ENCODE measurements around the gene CELSR1.

Gene CELSR1

DNA sequence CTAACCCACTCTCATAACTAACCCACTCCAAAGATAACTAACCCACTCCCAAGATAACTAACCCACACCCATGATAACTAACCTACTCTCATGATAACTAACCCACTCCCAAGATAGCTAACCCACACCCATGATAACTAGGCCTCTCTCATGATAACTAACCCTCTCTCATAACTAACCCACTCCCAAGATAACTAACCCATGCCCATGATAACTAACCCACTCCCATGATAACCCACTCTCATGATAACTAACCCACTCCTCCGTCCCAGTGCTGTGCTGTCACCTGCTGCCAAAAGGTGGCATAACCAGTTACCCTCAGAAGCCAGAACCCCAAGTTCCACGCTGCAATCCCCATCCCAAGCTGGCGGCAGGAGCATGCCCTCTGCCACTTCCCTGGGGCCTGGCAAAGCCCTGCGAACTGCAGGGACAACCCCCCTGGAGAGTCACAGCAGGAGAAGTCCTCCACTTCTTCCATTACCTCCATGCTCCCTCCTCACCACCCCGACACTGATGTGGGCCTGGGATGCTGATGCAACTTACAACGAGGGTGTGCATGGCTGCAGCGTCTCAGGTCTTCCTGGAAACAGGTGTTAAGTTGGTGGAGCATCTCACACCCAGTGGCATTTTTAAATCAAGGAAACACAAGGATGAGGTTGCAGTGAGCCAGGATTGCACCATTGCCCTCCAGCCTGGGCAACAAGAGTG, 30.8 kb upstream of the CELSR1 start:
- Mint-ChIP-seq H3K4me1 (ENCODE audit: low read depth) (peaks cover 7% of the 10 kb centered on the region), H3K27ac (peak overlapping the region; percentile 50), H3K36me3 (ENCODE audit: low read depth) (no peaks in the 10 kb centered on the region), H3K27me3 (no peaks in the 10 kb centered on the region), H3K4me3 (no peak overlapping the region), H3K9me3 (peaks cover 15% of the 10 kb centered on the region)

DNA sequence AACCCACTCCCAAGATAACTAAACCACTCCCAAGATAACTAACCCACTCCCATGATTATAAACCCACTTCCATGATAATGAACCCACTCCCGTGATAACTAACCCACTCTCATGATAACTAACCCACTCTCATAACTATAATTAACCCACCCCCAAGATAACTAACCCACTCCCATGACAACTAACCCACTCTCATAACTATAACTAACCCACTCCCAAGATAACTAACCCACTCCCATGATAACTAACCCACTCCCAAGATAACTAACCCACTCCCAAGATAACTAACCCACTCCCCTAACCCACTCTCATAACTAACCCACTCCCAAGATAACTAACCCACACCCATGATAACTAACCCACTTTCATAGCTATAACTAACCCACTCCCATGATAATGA, 30.1 kb upstream of the CELSR1 start:
- no peaks in the 10 kb centered on the region for H3K27me3 Mint-ChIP-seq
- H3K4me3 Mint-ChIP-seq, result no peak overlapping the region

DNA sequence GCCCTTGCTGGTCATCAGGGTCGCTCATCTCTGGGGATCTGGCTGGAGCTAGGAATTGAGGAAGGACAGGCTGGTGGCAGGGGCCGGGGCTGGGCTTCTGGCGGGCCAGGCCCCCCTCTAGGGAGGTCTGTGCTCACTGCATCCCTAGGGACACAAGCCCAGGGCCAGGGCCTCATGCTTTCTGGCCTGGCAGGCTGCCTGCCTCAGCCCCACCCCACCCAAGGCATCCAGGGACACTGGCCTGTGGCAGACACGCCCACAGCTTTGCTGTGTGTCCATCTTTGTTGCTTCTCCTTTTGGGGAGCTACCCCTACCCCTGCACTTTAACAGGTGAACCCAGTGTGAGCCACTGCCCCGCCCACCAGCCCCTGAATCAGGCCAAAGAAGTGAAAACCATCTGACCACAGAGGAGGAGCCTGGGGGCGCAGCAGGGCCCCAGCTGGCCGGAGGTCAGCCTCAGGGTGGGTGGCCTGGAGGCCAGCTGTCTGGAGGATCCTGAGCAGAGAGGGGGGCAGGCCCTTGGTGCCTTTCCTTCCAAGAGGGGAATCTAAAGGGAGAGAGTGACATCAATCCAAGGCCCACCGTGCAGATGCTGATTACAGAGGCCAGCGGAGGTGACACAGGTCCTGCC, 26.8 kb upstream of the CELSR1 start:
- peaks cover 13% of the 10 kb centered on the region for H3K4me1 Mint-ChIP-seq (ENCODE audit: low read depth)
- peak overlapping the region; percentile 58 for H3K27ac Mint-ChIP-seq
- no peak overlapping the region for H3K4me3 Mint-ChIP-seq
- H3K36me3 Mint-ChIP-seq (ENCODE audit: low read depth), result no peaks in the 10 kb centered on the region
- H3K9me3 Mint-ChIP-seq, result no peaks in the 10 kb centered on the region
- H3K27me3 Mint-ChIP-seq, result no peaks in the 10 kb centered on the region

More for the DNA sequence above, 30.1 kb upstream of the CELSR1 start:
- H3K9me3 Mint-ChIP-seq, result peaks cover 15% of the 10 kb centered on the region
- H3K27ac Mint-ChIP-seq, result no peak overlapping the region
- no peaks in the 10 kb centered on the region for H3K36me3 Mint-ChIP-seq (ENCODE audit: low read depth)
- H3K4me1 Mint-ChIP-seq (ENCODE audit: low read depth), result peaks cover 9% of the 10 kb centered on the region

DNA sequence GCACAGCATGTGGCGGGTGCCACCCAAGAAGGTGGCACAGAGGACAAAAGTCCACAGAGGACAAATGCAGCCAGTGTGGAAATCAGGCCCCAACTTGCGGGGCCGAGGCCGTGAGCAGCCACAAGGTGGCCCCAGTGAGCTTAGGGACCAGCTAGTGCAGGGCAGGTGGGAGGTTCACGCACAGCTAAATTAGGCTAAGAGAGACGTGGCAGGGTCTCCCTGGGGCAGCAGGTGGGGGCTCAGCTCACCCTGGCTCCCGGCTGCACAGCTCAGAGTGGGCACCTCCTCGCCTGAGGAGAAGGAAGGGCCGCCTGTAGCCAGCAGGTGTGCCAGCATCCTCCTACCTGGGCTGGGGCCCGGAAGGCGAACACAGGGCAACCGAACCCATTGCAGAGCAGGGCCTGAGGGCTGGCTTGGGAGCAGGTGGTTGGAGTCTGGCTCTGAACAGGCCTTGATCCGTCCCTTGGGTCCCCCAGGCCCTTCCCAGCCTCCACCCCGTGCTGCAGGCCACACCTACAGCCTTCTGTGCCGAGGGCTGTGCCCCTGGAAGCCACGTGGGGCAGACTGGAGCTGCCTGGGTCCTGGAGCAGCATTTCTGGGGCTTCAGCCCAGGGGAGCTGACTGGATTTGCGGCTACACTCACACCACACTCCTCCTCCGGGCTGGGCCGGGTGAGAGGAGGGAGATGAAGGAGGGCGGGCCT, 26.1 kb upstream of the CELSR1 start:
- Mint-ChIP-seq H3K27ac (peak overlapping the region; percentile 58), H3K4me1 (ENCODE audit: low read depth) (peaks cover 13% of the 10 kb centered on the region), H3K4me3 (no peak overlapping the region)

GRCh38 chr22:46561435-46561905, 24.1 kb upstream of the CELSR1 start:
- peak overlapping the region; percentile 13 for H3K4me3 Mint-ChIP-seq
- no peaks in the 10 kb centered on the region for H3K27me3 Mint-ChIP-seq
- H3K9me3 Mint-ChIP-seq, result peaks cover 4% of the 10 kb centered on the region
- H3K27ac Mint-ChIP-seq, result no peak overlapping the region
- peaks cover 13% of the 10 kb centered on the region for H3K4me1 Mint-ChIP-seq (ENCODE audit: low read depth)
- H3K36me3 Mint-ChIP-seq (ENCODE audit: low read depth), result no peaks in the 10 kb centered on the region

More for the DNA sequence above, 26.1 kb upstream of the CELSR1 start:
- Mint-ChIP-seq H3K9me3 (no peaks in the 10 kb centered on the region), H3K36me3 (ENCODE audit: low read depth) (no peaks in the 10 kb centered on the region), H3K27me3 (no peaks in the 10 kb centered on the region)

GRCh38 chr22:46560696-46561295, 23.4 kb upstream of the CELSR1 start:
- no peak overlapping the region for H3K4me3 Mint-ChIP-seq
- no peaks in the 10 kb centered on the region for H3K36me3 Mint-ChIP-seq (ENCODE audit: low read depth)
- H3K9me3 Mint-ChIP-seq, result peaks cover 4% of the 10 kb centered on the region
- no peak overlapping the region for H3K27ac Mint-ChIP-seq
- no peaks in the 10 kb centered on the region for H3K27me3 Mint-ChIP-seq
- peaks cover 13% of the 10 kb centered on the region for H3K4me1 Mint-ChIP-seq (ENCODE audit: low read depth)

- H3K4me1 Mint-ChIP-seq (ENCODE audit: low read depth), result peaks cover 4% of the 10 kb centered on the region
- no peak overlapping the region for H3K27ac Mint-ChIP-seq
- no peak overlapping the region for H3K4me3 Mint-ChIP-seq
- peaks cover 8% of the 10 kb centered on the region for H3K9me3 Mint-ChIP-seq
- H3K27me3 Mint-ChIP-seq, result peaks cover 4% of the 10 kb centered on the region
- no peaks in the 10 kb centered on the region for H3K36me3 Mint-ChIP-seq (ENCODE audit: low read depth)
These were observed 20.5 kb upstream of the CELSR1 start for GRCh38 chr22:46557736-46558480.

- Mint-ChIP-seq H3K27ac (no peak overlapping the region), H3K4me3 (no peak overlapping the region), H3K4me1 (ENCODE audit: low read depth) (peaks cover 4% of the 10 kb centered on the region), H3K9me3 (peaks cover 11% of the 10 kb centered on the region), H3K27me3 (peaks cover 6% of the 10 kb centered on the region), H3K36me3 (ENCODE audit: low read depth) (no peaks in the 10 kb centered on the region)
These were observed 19.4 kb upstream of the CELSR1 start for GRCh38 chr22:46556775-46557174.

- Mint-ChIP-seq H3K4me3 (no peak overlapping the region), H3K36me3 (ENCODE audit: low read depth) (no peaks in the 10 kb centered on the region), H3K27ac (no peak overlapping the region), H3K27me3 (peaks cover 14% of the 10 kb centered on the region), H3K9me3 (peaks cover 11% of the 10 kb centered on the region), H3K4me1 (ENCODE audit: low read depth) (no peaks in the 10 kb centered on the region)
These were observed 15.8 kb upstream of the CELSR1 start for GRCh38 chr22:46553189-46553588.

GRCh38 chr22:46551996-46552395, 14.6 kb upstream of the CELSR1 start:
- Mint-ChIP-seq H3K9me3 (peaks cover 11% of the 10 kb centered on the region), H3K27ac (no peak overlapping the region), H3K27me3 (peaks cover 14% of the 10 kb centered on the region), H3K36me3 (ENCODE audit: low read depth) (no peaks in the 10 kb centered on the region), H3K4me1 (ENCODE audit: low read depth) (no peaks in the 10 kb centered on the region), H3K4me3 (no peak overlapping the region)

GRCh38 chr22:46551321-46551720, 13.9 kb upstream of the CELSR1 start:
- no peaks in the 10 kb centered on the region for H3K4me1 Mint-ChIP-seq (ENCODE audit: low read depth)

DNA sequence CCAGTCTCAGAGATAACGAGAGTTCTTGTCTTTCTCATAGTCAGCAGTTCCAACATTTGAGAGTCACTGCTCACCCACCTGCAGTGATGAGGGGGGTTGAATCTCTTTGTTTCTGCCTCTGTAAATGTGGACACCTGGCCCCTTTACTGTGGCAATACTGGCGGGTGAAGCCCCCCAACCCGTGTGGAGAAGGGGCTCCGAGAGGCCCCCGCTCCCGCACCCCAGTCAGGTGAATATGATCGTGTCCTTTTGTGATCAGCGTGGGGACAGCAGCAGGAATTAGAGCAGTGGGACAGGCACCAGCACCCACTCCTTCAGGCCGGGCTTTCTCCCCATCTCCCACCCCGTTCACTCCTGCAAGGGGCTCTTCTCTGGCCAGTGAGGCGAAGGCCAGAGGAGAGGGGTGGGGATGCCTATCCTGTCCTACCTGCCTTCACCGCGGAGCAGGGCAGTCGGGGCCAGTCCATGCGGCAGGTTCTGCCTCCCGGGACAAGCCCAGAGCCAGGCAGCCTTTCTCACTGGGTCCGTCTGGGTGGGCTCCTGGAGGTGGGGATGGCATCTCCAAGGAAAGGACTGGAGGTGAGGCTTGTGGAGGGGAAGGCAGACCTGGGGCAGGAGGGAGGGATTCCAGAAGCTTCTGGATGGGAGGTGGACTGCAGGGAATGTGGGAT, 12.7 kb upstream of the CELSR1 start:
- no peak overlapping the region for H3K27ac Mint-ChIP-seq
- no peaks in the 10 kb centered on the region for H3K36me3 Mint-ChIP-seq (ENCODE audit: low read depth)

More at GRCh38 chr22:46551321-46551720, 13.9 kb upstream of the CELSR1 start:
- Mint-ChIP-seq H3K27me3 (peaks cover 14% of the 10 kb centered on the region), H3K9me3 (peaks cover 6% of the 10 kb centered on the region), H3K4me3 (no peak overlapping the region), H3K27ac (no peak overlapping the region), H3K36me3 (ENCODE audit: low read depth) (no peaks in the 10 kb centered on the region)

GRCh38 chr22:46549563-46549840, 12.1 kb upstream of the CELSR1 start:
- H3K27me3 Mint-ChIP-seq, result peaks cover 22% of the 10 kb centered on the region
- no peak overlapping the region for H3K27ac Mint-ChIP-seq
- no peak overlapping the region for H3K4me3 Mint-ChIP-seq
- H3K4me1 Mint-ChIP-seq (ENCODE audit: low read depth), result peaks cover 4% of the 10 kb centered on the region
- no peaks in the 10 kb centered on the region for H3K36me3 Mint-ChIP-seq (ENCODE audit: low read depth)
- H3K9me3 Mint-ChIP-seq, result peaks cover 6% of the 10 kb centered on the region

More for the DNA sequence above, 12.7 kb upstream of the CELSR1 start:
- Mint-ChIP-seq H3K4me1 (ENCODE audit: low read depth) (peaks cover 1% of the 10 kb centered on the region), H3K27me3 (peaks cover 19% of the 10 kb centered on the region), H3K9me3 (peaks cover 6% of the 10 kb centered on the region), H3K4me3 (no peak overlapping the region)

DNA sequence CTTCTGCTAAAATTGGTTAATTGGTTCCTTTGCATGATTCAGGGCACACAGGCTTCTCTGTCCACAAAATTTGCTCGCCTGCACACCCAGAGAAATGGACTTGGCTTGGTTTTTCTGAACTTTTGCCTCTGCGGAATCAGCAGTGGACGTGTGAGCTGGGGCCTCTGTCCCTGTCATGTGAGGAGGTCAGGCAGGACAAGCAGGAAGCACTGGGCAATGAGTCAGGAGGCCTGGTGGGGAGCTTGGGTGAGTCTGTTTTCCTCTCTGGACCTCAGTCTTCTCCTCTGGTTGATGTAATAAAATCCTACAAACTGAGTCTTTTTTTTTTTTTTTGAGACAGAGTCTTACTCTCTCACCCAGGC, 10.4 kb upstream of the CELSR1 start:
- Mint-ChIP-seq H3K4me3 (no peak overlapping the region), H3K36me3 (ENCODE audit: low read depth) (no peaks in the 10 kb centered on the region), H3K9me3 (peaks cover 3% of the 10 kb centered on the region), H3K27me3 (peaks cover 18% of the 10 kb centered on the region), H3K27ac (no peak overlapping the region), H3K4me1 (ENCODE audit: low read depth) (peaks cover 4% of the 10 kb centered on the region)

Measured in stimulated activated naive CD8-positive, alpha-beta T cell treated with anti-CD3 and anti-CD28 coated beads, Interleukin-15, Interleukin-2, amounts not matched to agents 100 ng/mL and 50 ng/mL, for 24 hours (primary cell).